IPS-NIHi11 (cell line): ENCODE results near the gene NOG.

ENCODE experiments used
- DNase-seq: peaks from one replicate; pipeline ENCODE4 v3.0.0; 2012; ENCODE audit warnings: mixed read lengths, low spot score

Gene NOG

GRCh38 chr17:56597495-56597990 is 4.0 kb downstream of the NOG start:
- DNase-seq: peak; percentile 40

GRCh38 chr17:56598466-56598865 is 5.0 kb downstream of the NOG start:
- no peak for DNase-seq

- no peak for DNase-seq
These were observed 5.6 kb downstream of the NOG start for GRCh38 chr17:56599088-56599487.

GRCh38 chr17:56599566-56599965 is 6.1 kb downstream of the NOG start:
- no peak for DNase-seq

GRCh38 chr17:56600256-56600655 is 6.8 kb downstream of the NOG start:
- no peak for DNase-seq

- no peak for DNase-seq
These were observed 8.1 kb downstream of the NOG start for GRCh38 chr17:56601591-56601990.

- no peak for DNase-seq
These were observed 9.0 kb downstream of the NOG start for GRCh38 chr17:56602292-56603130.

- no peak for DNase-seq
These were observed 10.2 kb downstream of the NOG start for GRCh38 chr17:56603486-56604238.

- no peak for DNase-seq
These were observed 11.3 kb downstream of the NOG start for GRCh38 chr17:56604691-56605290.

GRCh38 chr17:56608944-56609343 is 15.4 kb downstream of the NOG start:
- no peak for DNase-seq

- DNase-seq: no peak
These were observed 16.8 kb downstream of the NOG start for GRCh38 chr17:56610321-56610720.

GRCh38 chr17:56613131-56613530 is 19.6 kb downstream of the NOG start:
- DNase-seq: no peak

- DNase-seq: no peak
These were observed 21.0 kb downstream of the NOG start for GRCh38 chr17:56614522-56614921.

- DNase-seq: no peak
These were observed 22.7 kb downstream of the NOG start for GRCh38 chr17:56616239-56616638.

- no peak for DNase-seq
These were observed 29.9 kb downstream of the NOG start for GRCh38 chr17:56623383-56623782.

- DNase-seq: no peak
These were observed 30.8 kb downstream of the NOG start for GRCh38 chr17:56624309-56624708.

GRCh38 chr17:56624912-56625311 is 31.4 kb downstream of the NOG start:
- DNase-seq: peak; percentile 21

GRCh38 chr17:56629531-56630075 is 36.1 kb downstream of the NOG start:
- DNase-seq: peak; percentile 78

- DNase-seq: no peak
These were observed 36.7 kb downstream of the NOG start for GRCh38 chr17:56630202-56630601.

- DNase-seq: no peak
These were observed 40.2 kb downstream of the NOG start for GRCh38 chr17:56633681-56634080.

- no peak for DNase-seq
These were observed 42.1 kb downstream of the NOG start for GRCh38 chr17:56635641-56636040.

- no peak for DNase-seq
These were observed 42.8 kb downstream of the NOG start for GRCh38 chr17:56636265-56636664.
